ENCODE measurements around the gene CREB3L2.

Gene CREB3L2

GRCh38 chr7:137989590-137989989 lies 12.3 kb downstream of the CREB3L2 start:
- TF ChIP-seq SP1 (IDR thresholded peaks at IDR 0.05): no peak
- no peak for TF ChIP-seq FOXM1 (IDR thresholded peaks at IDR 0.05; ENCODE audit: borderline replicate concordance)
- no peak for TF ChIP-seq ELF4 (IDR thresholded peaks at IDR 0.05)
- no peak for TF ChIP-seq SUZ12 (IDR thresholded peaks at IDR 0.05)
- DNase-seq (ENCODE audit: extremely low spot score): no peak
- ChIA-PET POLR2A (no interaction called here), CTCF (no interaction called here)

DNA sequence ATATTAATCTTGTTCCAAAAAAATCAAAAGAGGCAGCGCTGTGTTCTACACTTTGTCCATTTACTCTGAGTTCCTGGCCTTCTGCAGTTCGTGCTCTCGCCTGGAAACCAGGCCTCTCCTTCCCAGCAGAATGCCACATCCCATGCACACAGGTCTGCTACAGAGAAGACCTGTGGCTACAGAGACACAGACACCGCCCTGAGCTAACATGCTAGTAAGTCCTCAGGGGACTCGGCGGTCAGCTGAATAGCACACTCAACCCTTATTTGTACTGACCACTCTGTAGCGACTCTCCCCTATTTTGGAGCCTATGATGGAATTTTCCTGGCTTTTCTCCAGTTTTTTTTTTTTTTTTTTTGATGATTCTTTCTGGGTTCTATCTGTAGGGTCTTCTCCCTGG lies 12.8 kb downstream of the CREB3L2 start:
- TF ChIP-seq L3MBTL2 (conservative IDR thresholded peaks at IDR 0.05): no peak
- no peak for TF ChIP-seq ZNF384 (IDR thresholded peaks at IDR 0.05)
- TF ChIP-seq ARNT (IDR thresholded peaks at IDR 0.05): no peak
- TF ChIP-seq FOXM1 (IDR thresholded peaks at IDR 0.05; ENCODE audit: borderline replicate concordance): no peak
- no peak for TF ChIP-seq ELF4 (IDR thresholded peaks at IDR 0.05)
- TF ChIP-seq SUZ12 (IDR thresholded peaks at IDR 0.05): no peak
- no peak for TF ChIP-seq LEF1 (IDR thresholded peaks at IDR 0.05; ENCODE audit: borderline replicate concordance)
- TF ChIP-seq HDGF (IDR thresholded peaks at IDR 0.05; ENCODE audit: borderline replicate concordance): no peak
- no peak for TF ChIP-seq BHLHE40 (IDR thresholded peaks at IDR 0.05; ENCODE audit: borderline replicate concordance)
- DNase-seq (ENCODE audit: extremely low spot score): no peak
- POLR2A ChIA-PET: no interaction called here
- CTCF ChIA-PET: no interaction called here

- TF ChIP-seq BHLHE40 (IDR thresholded peaks at IDR 0.05; ENCODE audit: borderline replicate concordance): no peak
- TF ChIP-seq FOXA1 (IDR thresholded peaks at IDR 0.05): no peak
- TF ChIP-seq ARNT (IDR thresholded peaks at IDR 0.05): no peak
- TF ChIP-seq LEF1 (IDR thresholded peaks at IDR 0.05; ENCODE audit: borderline replicate concordance): no peak
- TF ChIP-seq FOXK2 (IDR thresholded peaks at IDR 0.05): no peak
- no peak for TF ChIP-seq SUZ12 (IDR thresholded peaks at IDR 0.05)
- TF ChIP-seq SP1 (IDR thresholded peaks at IDR 0.05): no peak
- TF ChIP-seq CTBP1 (IDR thresholded peaks at IDR 0.05; ENCODE audit: borderline replicate concordance): no peak
- TF ChIP-seq, protein P1, sequence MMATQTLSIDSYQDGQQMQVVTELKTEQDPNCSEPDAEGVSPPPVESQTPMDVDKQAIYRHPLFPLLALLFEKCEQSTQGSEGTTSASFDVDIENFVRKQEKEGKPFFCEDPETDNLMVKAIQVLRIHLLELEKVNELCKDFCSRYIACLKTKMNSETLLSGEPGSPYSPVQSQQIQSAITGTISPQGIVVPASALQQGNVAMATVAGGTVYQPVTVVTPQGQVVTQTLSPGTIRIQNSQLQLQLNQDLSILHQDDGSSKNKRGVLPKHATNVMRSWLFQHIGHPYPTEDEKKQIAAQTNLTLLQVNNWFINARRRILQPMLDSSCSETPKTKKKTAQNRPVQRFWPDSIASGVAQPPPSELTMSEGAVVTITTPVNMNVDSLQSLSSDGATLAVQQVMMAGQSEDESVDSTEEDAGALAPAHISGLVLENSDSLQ (IDR thresholded peaks at IDR 0.05): no peak
- no peak for TF ChIP-seq HDGF (IDR thresholded peaks at IDR 0.05; ENCODE audit: borderline replicate concordance)
- no peak for TF ChIP-seq L3MBTL2 (conservative IDR thresholded peaks at IDR 0.05)
- no peak for TF ChIP-seq ZNF384 (IDR thresholded peaks at IDR 0.05)
- TF ChIP-seq FOXM1 (IDR thresholded peaks at IDR 0.05; ENCODE audit: borderline replicate concordance): no peak
- no peak for TF ChIP-seq NFRKB (IDR thresholded peaks at IDR 0.05)
- no peak for TF ChIP-seq TARDBP (IDR thresholded peaks at IDR 0.05)
- TF ChIP-seq ELF4 (IDR thresholded peaks at IDR 0.05): no peak
- ChIA-PET CTCF (no interaction called here), POLR2A (no interaction called here)
- no peak for DNase-seq (ENCODE audit: extremely low spot score)
Observed at GRCh38 chr7:137987968-137988367, 13.9 kb downstream of the CREB3L2 start.

- TF ChIP-seq SUZ12 (IDR thresholded peaks at IDR 0.05): no peak
- TF ChIP-seq FOXM1 (IDR thresholded peaks at IDR 0.05; ENCODE audit: borderline replicate concordance): no peak
- no peak for TF ChIP-seq SP1 (IDR thresholded peaks at IDR 0.05)
- no peak for TF ChIP-seq CTBP1 (IDR thresholded peaks at IDR 0.05; ENCODE audit: borderline replicate concordance)
- TF ChIP-seq ZNF384 (IDR thresholded peaks at IDR 0.05): no peak
- no peak for TF ChIP-seq L3MBTL2 (conservative IDR thresholded peaks at IDR 0.05)
- TF ChIP-seq HDGF (IDR thresholded peaks at IDR 0.05; ENCODE audit: borderline replicate concordance): no peak
- no peak for TF ChIP-seq NFRKB (IDR thresholded peaks at IDR 0.05)
- TF ChIP-seq ELF4 (IDR thresholded peaks at IDR 0.05): no peak
- DNase-seq (ENCODE audit: extremely low spot score): no peak
- POLR2A ChIA-PET: interaction anchor here (0.6 kb wide), 1 partner anchor 1198 kb away, joined by 3 read pairs; no protein-coding TSS in a partner anchor
- CTCF ChIA-PET: no interaction called here
Observed at GRCh38 chr7:137987563-137987962, 14.3 kb downstream of the CREB3L2 start.

DNA sequence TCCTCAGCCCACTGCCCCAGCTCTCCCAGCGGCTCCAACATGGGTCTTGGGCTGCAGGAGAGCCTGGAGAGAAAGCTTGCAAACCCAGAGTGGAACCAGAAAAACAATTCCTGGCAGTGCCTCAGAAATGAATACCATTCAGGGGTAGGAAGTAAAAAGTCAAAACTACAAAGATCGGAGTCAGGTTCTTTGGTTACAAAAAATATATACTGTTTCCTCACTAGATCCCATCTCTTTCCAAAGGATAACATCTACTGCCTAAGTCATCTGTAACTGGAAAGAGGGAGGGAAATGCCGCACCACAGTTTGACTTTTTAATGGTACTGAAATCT lies 14.9 kb downstream of the CREB3L2 start:
- TF ChIP-seq ARNT (IDR thresholded peaks at IDR 0.05): no peak
- no peak for TF ChIP-seq FOXA1 (IDR thresholded peaks at IDR 0.05)
- TF ChIP-seq LEF1 (IDR thresholded peaks at IDR 0.05; ENCODE audit: borderline replicate concordance): no peak
- no peak for TF ChIP-seq FOXK2 (IDR thresholded peaks at IDR 0.05)
- no peak for TF ChIP-seq ELF4 (IDR thresholded peaks at IDR 0.05)
- TF ChIP-seq SUZ12 (IDR thresholded peaks at IDR 0.05): no peak
- TF ChIP-seq BHLHE40 (IDR thresholded peaks at IDR 0.05; ENCODE audit: borderline replicate concordance): no peak
- TF ChIP-seq NFRKB (IDR thresholded peaks at IDR 0.05): no peak
- TF ChIP-seq L3MBTL2 (conservative IDR thresholded peaks at IDR 0.05): no peak
- TF ChIP-seq, protein P1 (IDR thresholded peaks at IDR 0.05): no peak
- ChIA-PET POLR2A (interaction anchor here (0.6 kb wide), 1 partner anchor 1197 kb away, joined by 3 read pairs; no protein-coding TSS in a partner anchor), CTCF (interaction anchor here (1.0 kb wide), 1 partner anchor 16 kb away, joined by 3 read pairs; no protein-coding TSS in a partner anchor)
- no peak for DNase-seq (ENCODE audit: extremely low spot score)

DNA sequence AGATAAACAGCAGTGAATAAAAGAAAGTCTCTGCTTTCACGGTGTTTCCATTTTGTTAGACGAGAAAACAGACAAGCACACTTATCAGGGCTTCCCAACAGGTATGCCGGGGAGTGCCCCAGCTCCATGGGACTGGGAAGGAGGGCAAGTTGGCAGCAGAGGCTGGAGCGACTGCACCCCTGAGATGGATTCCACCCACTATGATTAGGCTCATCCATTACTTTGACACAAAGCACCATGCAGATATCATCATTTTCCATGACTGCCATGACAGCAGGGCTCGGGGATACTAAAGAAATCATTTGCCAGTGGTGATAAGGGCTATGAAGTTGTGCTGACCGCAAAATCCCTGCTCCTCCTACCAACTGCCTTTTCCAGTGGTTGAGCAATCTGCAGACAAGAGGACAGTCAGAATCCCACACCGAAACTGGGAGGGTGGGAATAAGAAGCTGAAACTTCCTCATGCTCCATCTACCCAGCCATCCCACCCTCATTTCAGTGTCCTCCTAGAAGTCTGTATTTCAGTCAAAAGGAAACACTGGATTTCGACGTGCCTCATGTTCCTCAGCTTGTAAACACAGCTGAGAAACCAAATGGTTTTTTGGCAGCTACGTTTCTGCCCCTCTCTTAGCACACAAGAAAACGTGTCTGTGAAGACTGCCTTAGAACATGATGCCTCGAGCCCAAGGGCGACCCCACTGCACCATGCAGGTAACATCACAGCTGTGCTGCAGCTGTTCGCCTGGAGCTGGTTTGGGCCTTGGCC lies 15.5 kb downstream of the CREB3L2 start:
- ChIA-PET POLR2A (no interaction called here), CTCF (interaction anchor here (1.0 kb wide), 1 partner anchor 16 kb away, joined by 3 read pairs; no protein-coding TSS in a partner anchor)
- no peak for DNase-seq (ENCODE audit: extremely low spot score)
- TF ChIP-seq ARNT (IDR thresholded peaks at IDR 0.05) (no peak), CTBP1 (IDR thresholded peaks at IDR 0.05; ENCODE audit: borderline replicate concordance) (no peak), HDGF (IDR thresholded peaks at IDR 0.05; ENCODE audit: borderline replicate concordance) (no peak), NFRKB (IDR thresholded peaks at IDR 0.05) (no peak), TARDBP (IDR thresholded peaks at IDR 0.05) (no peak), ZNF384 (IDR thresholded peaks at IDR 0.05) (no peak), FOXK2 (IDR thresholded peaks at IDR 0.05) (no peak), ELF4 (IDR thresholded peaks at IDR 0.05) (no peak), FOXA1 (IDR thresholded peaks at IDR 0.05) (no peak), BHLHE40 (IDR thresholded peaks at IDR 0.05; ENCODE audit: borderline replicate concordance) (no peak), SP1 (IDR thresholded peaks at IDR 0.05) (no peak), SUZ12 (IDR thresholded peaks at IDR 0.05) (no peak), L3MBTL2 (conservative IDR thresholded peaks at IDR 0.05) (no peak), FOXM1 (IDR thresholded peaks at IDR 0.05; ENCODE audit: borderline replicate concordance) (no peak)
- TF ChIP-seq, protein P1 (IDR thresholded peaks at IDR 0.05): no peak

Data from HEK293T (cell line).